ENCODE results near the gene ACSL1. TPM values are rescaled to one million over a fixed set of nuclear protein-coding genes. Genes with fewer than 3 reads are reported as not detected.

Gene ACSL1
- polyA plus RNA-seq, 1 donor (not counting 4 experiments of a cell fraction or from before 2014, with no cell fraction given) = 60.6 TPM

DNA sequence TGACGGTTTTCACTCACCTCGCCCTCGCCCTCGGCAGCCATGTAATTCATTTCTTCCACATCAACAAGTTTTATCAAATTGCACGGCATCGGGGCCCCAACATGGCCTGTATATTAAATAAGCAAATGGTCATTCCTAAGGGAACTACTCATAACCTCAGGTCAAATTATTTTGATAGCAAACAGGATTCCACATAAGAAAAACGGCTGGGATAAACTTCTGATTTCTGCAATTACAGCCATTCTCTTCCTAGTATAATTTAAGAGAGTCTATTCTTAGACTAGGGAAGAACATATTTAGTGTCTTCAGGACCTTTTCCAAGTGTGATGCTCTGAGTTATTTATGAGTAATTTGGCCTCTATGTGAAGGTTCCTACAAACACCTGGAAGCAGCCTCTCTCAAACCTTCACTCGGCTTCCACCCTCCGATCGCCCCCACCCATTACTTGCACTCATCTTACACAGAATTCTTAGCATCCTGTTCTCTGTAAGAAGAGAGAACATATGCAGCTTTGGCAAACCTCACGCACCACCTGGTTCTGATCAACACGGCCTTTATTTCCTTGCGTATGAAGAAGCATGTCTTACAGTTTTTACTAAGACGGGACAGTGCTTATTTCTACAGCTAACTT, 62.5 kb downstream of the ACSL1 start:
- Histone ChIP-seq H3K4me3 (ENCODE audit: control insufficient read depth in 2 of 3, extremely low read depth in 1 of 3, insufficient read depth in 2 of 3, low read depth in 1 of 3, low read length in 3 of 3) (no peak overlapping the region), H3K4me1 (ENCODE audit: control insufficient read depth, extremely low read depth, insufficient read depth, low read length) (no peaks in the 10 kb centered on the region), H3K9ac (ENCODE audit: control insufficient read depth, extremely low read depth, insufficient read depth, low read length) (no peak overlapping the region), H3K9me3 (ENCODE audit: control insufficient read depth, low read depth, low read length) (no peaks in the 10 kb centered on the region), H4K20me1 (ENCODE audit: control insufficient read depth, extremely low read depth, insufficient read depth, low read length) (no peaks in the 10 kb centered on the region), H3K9me1 (ENCODE audit: control insufficient read depth, extremely low read depth, insufficient read depth, low read length) (no peaks in the 10 kb centered on the region), H3K27ac (ENCODE audit: control insufficient read depth, insufficient read depth, low read length) (no peak overlapping the region), H3K4me2 (ENCODE audit: control insufficient read depth, extremely low read depth, insufficient read depth, low read depth, low read length) (no peak overlapping the region), H3K27me3 (ENCODE audit: control insufficient read depth, extremely low read depth, insufficient read depth, low read length) (no peaks in the 10 kb centered on the region), H3K36me3 (ENCODE audit: control insufficient read depth in 2 of 2, extremely low read depth in 1 of 2, insufficient read depth in 2 of 2, low read length in 2 of 2) (peaks cover 28 to 44% of the 10 kb centered on the region in 2 experiments), H3K79me2 (ENCODE audit: control insufficient read depth, insufficient read depth, low read length) (no peaks in the 10 kb centered on the region), H2AFZ (ENCODE audit: control insufficient read depth, low read length) (no peak overlapping the region)
- DNase-seq (ENCODE audit: low read depth, low spot score) = no peak
- TF ChIP-seq EZH2 (IDR thresholded peaks at IDR 0.05; ENCODE audit: low read length) = no peak
- TF ChIP-seq, protein P1, sequence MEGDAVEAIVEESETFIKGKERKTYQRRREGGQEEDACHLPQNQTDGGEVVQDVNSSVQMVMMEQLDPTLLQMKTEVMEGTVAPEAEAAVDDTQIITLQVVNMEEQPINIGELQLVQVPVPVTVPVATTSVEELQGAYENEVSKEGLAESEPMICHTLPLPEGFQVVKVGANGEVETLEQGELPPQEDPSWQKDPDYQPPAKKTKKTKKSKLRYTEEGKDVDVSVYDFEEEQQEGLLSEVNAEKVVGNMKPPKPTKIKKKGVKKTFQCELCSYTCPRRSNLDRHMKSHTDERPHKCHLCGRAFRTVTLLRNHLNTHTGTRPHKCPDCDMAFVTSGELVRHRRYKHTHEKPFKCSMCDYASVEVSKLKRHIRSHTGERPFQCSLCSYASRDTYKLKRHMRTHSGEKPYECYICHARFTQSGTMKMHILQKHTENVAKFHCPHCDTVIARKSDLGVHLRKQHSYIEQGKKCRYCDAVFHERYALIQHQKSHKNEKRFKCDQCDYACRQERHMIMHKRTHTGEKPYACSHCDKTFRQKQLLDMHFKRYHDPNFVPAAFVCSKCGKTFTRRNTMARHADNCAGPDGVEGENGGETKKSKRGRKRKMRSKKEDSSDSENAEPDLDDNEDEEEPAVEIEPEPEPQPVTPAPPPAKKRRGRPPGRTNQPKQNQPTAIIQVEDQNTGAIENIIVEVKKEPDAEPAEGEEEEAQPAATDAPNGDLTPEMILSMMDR (optimal IDR thresholded peaks at IDR 0.05 in 1 of 3, IDR thresholded peaks at IDR 0.05 in 1 of 3, conservative IDR thresholded peaks at IDR 0.05 in 1 of 3; ENCODE audit: extremely low read depth in 1 of 3, insufficient read depth in 2 of 3, low read length in 3 of 3) = no peak
- dilution Hi-C loops (cut with MboI; ENCODE audit: extremely low pct_ligation_motif_present, low sequenced_read_pairs) = no loop called here
- no peak for FAIRE-seq

DNA sequence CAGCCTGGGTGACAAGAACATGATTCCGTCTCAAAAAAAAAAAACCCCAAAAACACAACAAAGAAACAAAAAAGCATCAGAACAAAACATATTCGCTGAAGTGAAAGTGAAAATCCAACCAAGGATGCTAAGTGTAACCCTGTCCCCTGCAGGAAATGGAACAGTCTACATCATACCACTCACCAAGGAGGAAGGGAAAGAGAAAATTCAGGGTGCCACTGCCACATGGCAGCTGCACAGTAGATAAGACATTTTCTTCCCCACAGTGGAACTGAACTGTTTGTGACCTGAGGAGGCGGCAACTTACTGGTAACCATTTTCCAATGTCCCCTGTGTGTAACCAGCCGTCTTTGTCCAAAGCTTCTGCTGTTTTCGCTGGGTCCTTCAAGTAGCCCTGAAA, 63.7 kb downstream of the ACSL1 start:
- no peak overlapping the region for H2AFZ ChIP-seq (ENCODE audit: control insufficient read depth, low read length)
- no peaks in the 10 kb centered on the region for H4K20me1 ChIP-seq (ENCODE audit: control insufficient read depth, extremely low read depth, insufficient read depth, low read length)
- no peak overlapping the region for H3K9ac ChIP-seq (ENCODE audit: control insufficient read depth, extremely low read depth, insufficient read depth, low read length)
- no peak overlapping the region for H3K27ac ChIP-seq (ENCODE audit: control insufficient read depth, insufficient read depth, low read length)
- no peak overlapping the region for H3K4me3 ChIP-seq (ENCODE audit: control insufficient read depth in 2 of 3, extremely low read depth in 1 of 3, insufficient read depth in 2 of 3, low read depth in 1 of 3, low read length in 3 of 3)
- H3K36me3 ChIP-seq (ENCODE audit: control insufficient read depth in 2 of 2, extremely low read depth in 1 of 2, insufficient read depth in 2 of 2, low read length in 2 of 2) = peaks cover 33 to 38% of the 10 kb centered on the region in 2 experiments
- no peak for TF ChIP-seq EZH2 (IDR thresholded peaks at IDR 0.05; ENCODE audit: low read length)
- TF ChIP-seq, protein P1 (optimal IDR thresholded peaks at IDR 0.05 in 1 of 3, IDR thresholded peaks at IDR 0.05 in 1 of 3, conservative IDR thresholded peaks at IDR 0.05 in 1 of 3; ENCODE audit: extremely low read depth in 1 of 3, insufficient read depth in 2 of 3, low read length in 3 of 3) = no peak
- FAIRE-seq (no peak), DNase-seq (ENCODE audit: low read depth, low spot score) (no peak)
- H3K9me3 ChIP-seq (ENCODE audit: control insufficient read depth, low read depth, low read length) = no peaks in the 10 kb centered on the region
- no peaks in the 10 kb centered on the region for H3K9me1 ChIP-seq (ENCODE audit: control insufficient read depth, extremely low read depth, insufficient read depth, low read length)
- H3K79me2 ChIP-seq (ENCODE audit: control insufficient read depth, insufficient read depth, low read length) = no peaks in the 10 kb centered on the region
- dilution Hi-C loops (cut with MboI; ENCODE audit: extremely low pct_ligation_motif_present, low sequenced_read_pairs) = no loop called here
- H3K27me3 ChIP-seq (ENCODE audit: control insufficient read depth, extremely low read depth, insufficient read depth, low read length) = no peaks in the 10 kb centered on the region
- H3K4me1 ChIP-seq (ENCODE audit: control insufficient read depth, extremely low read depth, insufficient read depth, low read length) = no peaks in the 10 kb centered on the region
- H3K4me2 ChIP-seq (ENCODE audit: control insufficient read depth, extremely low read depth, insufficient read depth, low read depth, low read length) = no peak overlapping the region

All from keratinocyte (primary cell).